Heart right ventricle (tissue), 16 donors: ENCODE results near the gene GLT8D2. TPM values are rescaled to one million over a fixed set of nuclear protein-coding genes. Genes with fewer than 3 reads are reported as not detected.

ENCODE experiments used
- ATAC-seq, 8 donors: fragments of 200-7000 bp; cut with Tn5 transposase; one replicate each; pipeline ENCODE4 v1.9.1; 2020; ENCODE audit warnings: mild to moderate bottlenecking in 8 of 8, moderate library complexity in 8 of 8, moderate number of reproducible peaks in 1 of 8
- DNase-seq, 2 donors: peaks; one replicate each; pipeline ENCODE4 v3.0.0-alpha.2; 2020
- H3K27ac ChIP-seq, 10 donors: fragments of 200-600 bp; sonication (generic) in 2 of 10; one replicate each; pipeline versions ENCODE4 v1.5.0 to v1.8.0; 2020 to 2022; ENCODE audit warnings: mild to moderate bottlenecking in 3 of 10
- H3K27me3 ChIP-seq, 7 donors: fragments of 200-600 bp; one replicate each; pipeline ENCODE4 v1.8.0; 2021 to 2022; ENCODE audit warnings: mild to moderate bottlenecking in 2 of 7
- H3K36me3 ChIP-seq, 9 donors: fragments of 200-600 bp; sonication (generic) in 1 of 9; one replicate each; pipeline versions ENCODE4 v1.5.0 to v1.8.0; 2020 to 2022; ENCODE audit warnings: mild to moderate bottlenecking in 2 of 9
- H3K4me1 ChIP-seq, 9 donors: fragments of 200-600 bp; sonication (generic) in 1 of 9; one replicate each; pipeline versions ENCODE4 v1.5.0 to v1.8.0; 2020 to 2022; ENCODE audit warnings: mild to moderate bottlenecking in 4 of 9
- H3K4me3 ChIP-seq, 10 donors: fragments of 200-600 bp; sonication (generic) in 2 of 10; one replicate each; pipeline versions ENCODE4 v1.5.0 to v1.8.0; 2020 to 2022; ENCODE audit warnings: mild to moderate bottlenecking in 7 of 10, moderate library complexity in 2 of 10
- H3K9me3 ChIP-seq, 11 donors: fragments of 200-600 bp in 10 of 11; sonication (generic) in 2 of 11; one replicate each; pipeline versions ENCODE4 v1.5.0 to v1.8.0; 2013 to 2022; ENCODE audit warnings: mild to moderate bottlenecking in 2 of 11, control low read depth in 1 of 11, moderate library complexity in 1 of 11
- WGBS, 2 donors: extraction: QIAGEN DNeasy Blood & Tissue Kit; methylation state at CpG; one replicate each; pipeline ENCODE4 v1.1.7; 2013; ENCODE audit warnings: inconsistent platforms in 1 of 2; 5-methylcytosine and 5-hydroxymethylcytosine counted together
- intact Hi-C, 10 donors: fragments of 100-400 bp; cut with DNase I; formaldehyde crosslinking; loops; one replicate each; pipeline versions ENCODE4 v1.11.1 to v1.14.2; 2022
- polyA plus RNA-seq, 2 donors: library from polyadenylated mRNA; stranded (reverse); fragments of 200-250 nt; gene quantifications; one replicate each; pipeline ENCODE4 v1.2.3, GENCODE V29; 2013
- total RNA-seq, 10 donors: library from RNA; stranded (reverse); fragmentation: NEBNext Ultra II Directional in 3 of 10; extraction: Animal tissue kit (Norgen Biotek cat#: 25700) in 3 of 10; gene quantifications; one replicate each; pipeline versions ENCODE4 v1.2.1 to v1.2.4, GENCODE V29; 2021 to 2023
- TF ChIP-seq, protein P1 (sequence below), 9 donors: fragments of 200-600 bp; sonication (generic) in 2 of 9; IDR thresholded peaks; one replicate each; pipeline versions ENCODE4 v1.5.0 to v1.8.0; 2021 to 2022; ENCODE audit warnings: antibody characterized with exemption in 9 of 9, mild to moderate bottlenecking in 5 of 9, moderate library complexity in 1 of 9
- donor health status: Arrhythmogenic right ventricular cardiomyopathy.
- donor health status: ischemic (EF 13 %, LVEDD 7.1; RV severe dilation, severe dysfunction).
- donor health status: healthy with polysubstance abuse.
- donor health status: DM: no; HTN: yes; CAD: no.
- donor health status: DM: no; HTN: no; CAD: no.
- donor health status: ischemic (EF 25% LVEDD 6.9; RV normal size, moderate dysfunction).
- donor health status: ischemic (EF 25% LVEDD 5.7; RV mildly dilated, moderate dysfunction).
- donor health status: healthy.
- donor health status: DM: yes; HTN: yes; CAD: no.
- donor health status: Ischemic cardiomyopathy.
- donor health status: ischemic (EF 35%, LVEDD 5.7; RV mildly dilated, moderate dysfunction).
- donor health status: nonischemic (EF 11% LVEDD 7.7; RV severe dilation, severe dysfunction).
- donor health status: DM: yes; HTN: yes; CAD: no.
- donor health status: PGD.
- donor health status: ischemic (EF 29% LVEDD 5.4; RV normal size, mild dysfunction).
- donor health status: nonischemic (EF 23%, LVEDD 6.1; RV moderate dilation, normal function).

Gene GLT8D2
- total and polyA plus RNA-seq, 12 donors: 3.5 to 16.0 (median 7.8) TPM

DNA sequence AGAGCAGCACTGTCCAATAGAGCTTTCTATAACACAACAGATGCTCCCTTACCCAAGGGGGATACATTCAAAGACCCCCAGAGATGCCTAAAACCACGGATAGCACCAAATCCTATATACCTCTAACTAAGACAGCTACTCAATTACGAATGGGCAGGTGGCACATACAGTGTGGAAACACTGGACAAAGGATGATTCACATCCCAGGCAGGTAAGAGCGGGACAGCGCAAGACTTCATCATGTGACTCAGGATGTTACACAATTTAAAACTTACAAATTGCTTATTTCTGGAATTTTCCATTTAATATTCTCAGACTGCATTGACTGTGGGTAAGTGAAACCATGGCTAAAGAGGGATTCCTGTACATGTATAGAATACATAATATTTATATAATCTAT, 8.8 kb upstream of the GLT8D2 start:
- H3K4me3 ChIP-seq: no peak overlapping the region
- no peaks in the 10 kb centered on the region for H3K27me3 ChIP-seq
- ATAC-seq (no peak), DNase-seq (no peak)
- peaks cover 0 to 8% (median 0%) of the 10 kb centered on the region in 11 donors for H3K9me3 ChIP-seq
- H3K27ac ChIP-seq: no peak overlapping the region
- H3K4me1 ChIP-seq: peaks cover 0 to 27% (median 10%) of the 10 kb centered on the region in 9 donors
- TF ChIP-seq, protein P1, sequence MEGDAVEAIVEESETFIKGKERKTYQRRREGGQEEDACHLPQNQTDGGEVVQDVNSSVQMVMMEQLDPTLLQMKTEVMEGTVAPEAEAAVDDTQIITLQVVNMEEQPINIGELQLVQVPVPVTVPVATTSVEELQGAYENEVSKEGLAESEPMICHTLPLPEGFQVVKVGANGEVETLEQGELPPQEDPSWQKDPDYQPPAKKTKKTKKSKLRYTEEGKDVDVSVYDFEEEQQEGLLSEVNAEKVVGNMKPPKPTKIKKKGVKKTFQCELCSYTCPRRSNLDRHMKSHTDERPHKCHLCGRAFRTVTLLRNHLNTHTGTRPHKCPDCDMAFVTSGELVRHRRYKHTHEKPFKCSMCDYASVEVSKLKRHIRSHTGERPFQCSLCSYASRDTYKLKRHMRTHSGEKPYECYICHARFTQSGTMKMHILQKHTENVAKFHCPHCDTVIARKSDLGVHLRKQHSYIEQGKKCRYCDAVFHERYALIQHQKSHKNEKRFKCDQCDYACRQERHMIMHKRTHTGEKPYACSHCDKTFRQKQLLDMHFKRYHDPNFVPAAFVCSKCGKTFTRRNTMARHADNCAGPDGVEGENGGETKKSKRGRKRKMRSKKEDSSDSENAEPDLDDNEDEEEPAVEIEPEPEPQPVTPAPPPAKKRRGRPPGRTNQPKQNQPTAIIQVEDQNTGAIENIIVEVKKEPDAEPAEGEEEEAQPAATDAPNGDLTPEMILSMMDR (IDR thresholded peaks at IDR 0.05): no peak
- intact Hi-C loops: loop anchor here in 3 of 10 donors (5.0 to 10.0 kb wide), 2 partner anchors 46 to 62 kb away; no protein-coding TSS in a partner anchor
- WGBS, 2 donors: 92 to 94% methylated on average over 4 of the region's 4 CpGs
- no peaks in the 10 kb centered on the region for H3K36me3 ChIP-seq

DNA sequence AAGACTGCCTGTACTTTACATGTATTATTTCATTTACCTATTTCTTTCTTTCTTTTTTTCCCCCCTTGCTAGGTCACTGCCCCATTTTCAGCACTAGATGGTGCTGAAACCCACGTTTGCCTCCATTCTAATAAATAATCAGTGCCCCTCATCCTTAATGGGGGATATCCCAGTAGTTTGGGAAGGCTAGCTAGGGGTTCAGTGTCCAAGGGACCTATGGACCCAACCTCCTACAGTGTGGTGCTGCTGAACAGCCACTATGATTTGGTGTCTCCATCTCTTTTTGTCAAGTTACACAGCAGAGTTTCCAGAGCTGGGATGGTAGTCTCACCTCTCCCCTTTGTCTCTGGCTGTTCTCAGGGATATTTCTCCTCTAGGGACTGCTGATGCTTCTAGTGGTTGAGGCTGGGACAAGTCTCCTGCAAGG, 7.8 kb upstream of the GLT8D2 start:
- 8 to 40% methylated on average over 1 of the region's 1 CpG for WGBS, 2 donors
- DNase-seq (no peak), ATAC-seq (no peak)
- Histone ChIP-seq H3K36me3 (no peaks in the 10 kb centered on the region), H3K27me3 (no peaks in the 10 kb centered on the region), H3K4me3 (no peak overlapping the region), H3K4me1 (peaks cover 0 to 20% (median 8%) of the 10 kb centered on the region in 9 donors), H3K27ac (no peak overlapping the region), H3K9me3 (peaks cover 0 to 8% (median 0%) of the 10 kb centered on the region in 11 donors)
- intact Hi-C loops: loop anchor here in 3 of 10 donors (5.0 to 10.0 kb wide), 2 partner anchors 47 to 60 kb away; no protein-coding TSS in a partner anchor
- TF ChIP-seq, protein P1 (IDR thresholded peaks at IDR 0.05): peak in 8 of 9 donors; percentile 11 to 63 (median 54)

DNA sequence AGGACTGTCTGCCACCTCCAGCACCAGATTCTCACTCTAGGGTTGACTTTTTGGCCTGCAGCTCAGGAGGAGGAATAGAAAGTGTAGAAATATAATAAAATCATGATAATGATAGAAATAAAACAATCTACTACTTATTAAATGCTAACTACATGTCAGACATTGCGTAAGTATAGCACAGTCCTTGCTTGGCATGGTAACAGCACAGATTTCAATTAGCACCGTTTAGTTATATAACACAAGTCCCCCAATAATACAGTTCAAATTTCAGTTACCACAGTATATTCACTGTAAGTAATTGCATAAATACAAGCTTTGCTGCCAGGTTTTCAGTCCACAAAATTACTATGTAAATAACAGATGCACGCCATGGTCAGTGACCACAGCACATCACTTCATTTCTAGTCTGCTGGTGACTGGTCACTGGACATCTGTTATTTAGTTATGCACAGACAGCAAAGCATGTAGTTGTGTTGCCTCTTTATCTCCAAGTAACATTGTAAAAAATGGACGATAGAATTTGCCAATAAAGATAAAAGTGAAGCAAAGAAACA, 6.5 kb upstream of the GLT8D2 start:
- intact Hi-C loops: loop anchor here in 3 of 10 donors (5.0 to 10.0 kb wide), 2 partner anchors 48 to 59 kb away; no protein-coding TSS in a partner anchor
- peaks cover 0 to 20% (median 8%) of the 10 kb centered on the region in 9 donors for H3K4me1 ChIP-seq
- TF ChIP-seq, protein P1 (IDR thresholded peaks at IDR 0.05): no peak
- WGBS, 2 donors: 51 to 67% methylated on average over 4 of the region's 4 CpGs
- peak overlapping the region in 3 of 10 donors; percentile 54 to 63 (median 62) for H3K27ac ChIP-seq
- peaks cover 0 to 3% (median 0%) of the 10 kb centered on the region in 7 donors for H3K27me3 ChIP-seq
- no peaks in the 10 kb centered on the region for H3K36me3 ChIP-seq
- DNase-seq (no peak), ATAC-seq (peak in 5 of 8 donors; percentile 10 to 26 (median 15))
- no peak overlapping the region for H3K4me3 ChIP-seq
- H3K9me3 ChIP-seq: peaks cover 0 to 8% (median 0%) of the 10 kb centered on the region in 11 donors

DNA sequence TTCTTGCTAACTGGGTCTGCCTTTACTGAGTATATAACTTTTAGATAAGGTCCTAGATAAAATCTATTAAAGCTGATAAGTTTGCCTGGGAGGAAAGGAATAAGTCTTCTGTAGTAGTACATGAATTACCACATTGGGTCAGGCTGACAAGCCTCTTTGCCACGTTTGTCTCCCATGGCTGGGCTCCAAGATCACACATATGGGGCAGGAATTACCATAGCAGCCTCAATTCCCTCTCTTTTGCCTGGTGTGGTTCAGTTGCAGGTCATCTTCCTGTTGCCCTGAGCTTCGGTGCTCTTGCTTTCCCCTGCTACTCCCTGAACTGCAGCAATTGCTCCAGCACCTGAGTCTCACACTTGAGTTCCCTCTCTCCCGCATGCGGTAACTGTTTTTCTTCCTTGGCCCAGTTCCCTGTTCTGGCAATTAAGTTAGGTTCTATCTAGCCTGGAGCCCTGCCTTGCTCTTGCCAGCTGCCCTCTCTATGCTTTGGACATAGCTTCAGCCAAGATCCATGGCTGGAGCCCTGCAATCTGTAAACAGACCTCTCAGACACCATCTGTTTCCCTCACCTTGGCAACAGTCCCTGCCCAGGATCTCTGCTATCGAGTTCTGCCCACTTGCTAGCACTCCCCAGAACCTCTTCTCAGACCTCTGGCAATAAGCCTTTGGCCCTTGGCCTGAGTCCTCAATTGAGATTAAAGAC, 5.8 kb upstream of the GLT8D2 start:
- H3K27me3 ChIP-seq: peaks cover 0 to 9% (median 0%) of the 10 kb centered on the region in 7 donors
- peak; percentile 66 to 88 for DNase-seq
- H3K27ac ChIP-seq: peak overlapping the region in 5 of 10 donors; percentile 27 to 63 (median 54)
- H3K36me3 ChIP-seq: no peaks in the 10 kb centered on the region
- H3K4me1 ChIP-seq: peaks cover 0 to 20% (median 8%) of the 10 kb centered on the region in 9 donors
- 17 to 23% methylated on average over 5 of the region's 5 CpGs for WGBS, 2 donors
- peaks cover 0 to 8% (median 0%) of the 10 kb centered on the region in 11 donors for H3K9me3 ChIP-seq
- peak; percentile 93 to 98 (median 96) for ATAC-seq
- intact Hi-C loops: loop anchor here in 3 of 10 donors (5.0 to 10.0 kb wide), 2 partner anchors 49 to 59 kb away; no protein-coding TSS in a partner anchor
- TF ChIP-seq, protein P1 (IDR thresholded peaks at IDR 0.05): no peak
- no peak overlapping the region for H3K4me3 ChIP-seq
